Neural progenitor cell (in vitro differentiated cells): ENCODE measurements around the gene DSCAML1.

Experiments
- CTCF ChIP-seq: fragments of 200-600 bp; sonication (generic); IDR thresholded peaks from 2 replicates; pipeline ENCODE4 v1.5.1; 2017; ENCODE audit warnings: antibody characterized with exemption, mild to moderate bottlenecking
- EZH2 ChIP-seq: fragments of 200-600 bp; sonication (generic); IDR thresholded peaks from 2 replicates; pipeline ENCODE4 v1.6.1; 2017; ENCODE audit warnings: antibody characterized with exemption, mild to moderate bottlenecking, moderate library complexity
- EZH2phosphoT487 ChIP-seq: fragments of 200-600 bp; sonication (generic); IDR thresholded peaks from 2 replicates; pipeline ENCODE4 v1.6.1; 2017; ENCODE audit warnings: antibody characterized with exemption

- no peak for TF ChIP-seq CTCF
- no peak for TF ChIP-seq EZH2
- TF ChIP-seq EZH2phosphoT487, result no peak
Observed at GRCh38 chr11:117717485-117718314, 79.3 kb downstream of the DSCAML1 start.
